ENCODE results near the gene CCDC8. TPM values are rescaled to one million over a fixed set of nuclear protein-coding genes. Genes with fewer than 3 reads are reported as not detected.

CCDC8 gene
- total and polyA plus RNA-seq, 2 of the 4 experiments (the other 2 are of a cell fraction): 9.3 to 10.2 TPM

- no peak for ATAC-seq (ENCODE audit: low read depth)
Measured at GRCh38 chr19:46453661-46454060, 40.3 kb upstream of the CCDC8 start.

More at GRCh38 chr19:46453661-46454060, 40.3 kb upstream of the CCDC8 start:
- TF ChIP-seq POLR2A (IDR thresholded peaks at IDR 0.05; ENCODE audit: low read depth, low read length) (no peak), MXI1 (IDR thresholded peaks at IDR 0.05; ENCODE audit: borderline replicate concordance, low read depth, low read length) (no peak), SMC3 (IDR thresholded peaks at IDR 0.05; ENCODE audit: low read depth, low read length) (no peak), CHD1 (IDR thresholded peaks at IDR 0.05; ENCODE audit: low read depth, low read length) (no peak)
- H2BK20ac ChIP-seq (ENCODE audit: low read depth, low read length): no peak overlapping the region
- H4K20me1 ChIP-seq (ENCODE audit: insufficient read depth, low read length): no peaks in the 10 kb centered on the region
- no peak overlapping the region for H2AK9ac ChIP-seq (replicated peaks; ENCODE audit: low read depth, low read length, poor library complexity)
- H2AFZ ChIP-seq (replicated peaks; ENCODE audit: low read length, poor library complexity): no peak overlapping the region
- no peaks in the 10 kb centered on the region for H3K79me1 ChIP-seq (ENCODE audit: low read depth in 1 of 2, low read length in 2 of 2)
- no peak overlapping the region for H3K4me3 ChIP-seq (ENCODE audit: insufficient read depth, low read depth, low read length)
- no peak overlapping the region for H4K91ac ChIP-seq (ENCODE audit: insufficient read depth, low read depth, low read length)
- no peak overlapping the region for H3K4ac ChIP-seq (ENCODE audit: low read depth, low read length)
- H3K9me1 ChIP-seq (ENCODE audit: insufficient read depth, low read length): no peaks in the 10 kb centered on the region
- intact Hi-C loops (cut with micrococcal nuclease) (no loop called here), in situ Hi-C loops (cut with MboI; ENCODE audit: low sequenced_read_pairs) (no loop called here), dilution Hi-C loops (cut with HindIII; ENCODE audit: low sequenced_read_pairs, unreplicated experiment) (no loop called here)
- H3K9me3 ChIP-seq (ENCODE audit: control insufficient read depth, insufficient read depth, low read length): peaks cover 6% of the 10 kb centered on the region
- no peaks in the 10 kb centered on the region for H3K4me1 ChIP-seq (ENCODE audit: control insufficient read depth, insufficient read depth, low read length)
- no peak overlapping the region for H3K9ac ChIP-seq (ENCODE audit: low read depth, low read length)
- H3K27me3 ChIP-seq (ENCODE audit: control insufficient read depth, insufficient read depth, low read length): peaks cover 23% of the 10 kb centered on the region
- no peaks in the 10 kb centered on the region for H3K36me3 ChIP-seq (ENCODE audit: control insufficient read depth, insufficient read depth, low read length)
- no TSS peak for BruUV-seq (replicated peaks)
- no peak overlapping the region for H3K27ac ChIP-seq (ENCODE audit: insufficient read depth, low read length)
- H3K18ac ChIP-seq (ENCODE audit: low read depth, low read length): no peak overlapping the region
- H2BK120ac ChIP-seq (ENCODE audit: low read depth, low read length): no peak overlapping the region
- WGBS, 2 experiments (ENCODE audit: extremely low coverage in 2 of 2, insufficient read length in 1 of 2): 83% methylated on average over 1 of the region's 6 CpGs; no CpG with 5 or more reads in 1 of the 2 experiments
- ChIA-PET POLR2A (ENCODE audit: unreplicated experiment) (no interaction called here), CTCF (interaction anchor here (0.6 kb wide), 1 partner anchor 409 kb away, joined by 3 read pairs; no protein-coding TSS in a partner anchor)
- H3K23ac ChIP-seq (ENCODE audit: low read depth, low read length): no peak overlapping the region
- H3K56ac ChIP-seq (ENCODE audit: extremely low read depth, insufficient read depth, low read length): no peak overlapping the region
- H4K8ac ChIP-seq (ENCODE audit: low read depth in 2 of 2, low read length in 2 of 2): no peak overlapping the region
- no peak for DNase-seq
- H3K14ac ChIP-seq (replicated peaks; ENCODE audit: low read depth, low read length): no peak overlapping the region
- H2BK15ac ChIP-seq (ENCODE audit: low read depth, low read length): no peak overlapping the region
- H3K4me2 ChIP-seq (ENCODE audit: low read depth, low read length): no peak overlapping the region
- H4K5ac ChIP-seq (ENCODE audit: low read depth, low read length): no peak overlapping the region
- H2BK5ac ChIP-seq (ENCODE audit: low read depth, low read length, poor library complexity, severe bottlenecking): no peak overlapping the region
- H2AK5ac ChIP-seq (ENCODE audit: low read depth, low read length): no peak overlapping the region

All from IMR-90 (cell line).